Stimulated activated CD8-positive, alpha-beta memory T cell treated with anti-CD3 and anti-CD28 coated beads, Interleukin-15, amount 100 ng/mL, for 4 hours (primary cell): ENCODE data around the gene DACH1.
"Not testable (repeated sequence)": the region's sequence is repeated elsewhere in the genome, so short reads cannot be mapped to it uniquely, and the experiment has no call there.

Source experiments
- DNase-seq, 2 donors: peaks; one replicate each; pipeline ENCODE4 v3.0.0-alpha.2; 2020; ENCODE audit warnings: low read depth in 2 of 2

The DACH1 gene

GRCh38 chr13:71865874-71866334, 1.1 kb downstream of the DACH1 start:
- DNase-seq, result no peak

GRCh38 chr13:71864986-71865873, 1.8 kb downstream of the DACH1 start:
- no peak for DNase-seq

GRCh38 chr13:71864094-71864985, 2.7 kb downstream of the DACH1 start:
- DNase-seq, result no peak

GRCh38 chr13:71863254-71863865, 3.6 kb downstream of the DACH1 start:
- no peak for DNase-seq

- DNase-seq, result no peak
Measured at GRCh38 chr13:71862459-71862943, 4.5 kb downstream of the DACH1 start.

GRCh38 chr13:71861769-71862458, 5.1 kb downstream of the DACH1 start:
- DNase-seq, result no peak

- DNase-seq, result no peak
Measured at GRCh38 chr13:71860547-71861138, 6.4 kb downstream of the DACH1 start.

- no peak for DNase-seq
Measured at GRCh38 chr13:71858647-71859046, 8.4 kb downstream of the DACH1 start.

GRCh38 chr13:71856548-71857043, 10.4 kb downstream of the DACH1 start:
- no peak for DNase-seq

GRCh38 chr13:71854401-71854800, 12.6 kb downstream of the DACH1 start:
- no peak for DNase-seq

GRCh38 chr13:71853725-71854124, 13.3 kb downstream of the DACH1 start:
- DNase-seq, result no peak

- DNase-seq, result no peak
Measured at GRCh38 chr13:71852736-71853135, 14.3 kb downstream of the DACH1 start.

- no peak for DNase-seq
Measured at GRCh38 chr13:71851498-71852409, 15.2 kb downstream of the DACH1 start.

GRCh38 chr13:71842003-71842402, 25.0 kb downstream of the DACH1 start:
- DNase-seq, result no peak

GRCh38 chr13:71838842-71839241, 28.2 kb downstream of the DACH1 start:
- no peak for DNase-seq

- not testable (repeated sequence) for DNase-seq
Measured at GRCh38 chr13:71837582-71837981, 29.4 kb downstream of the DACH1 start.

- no peak for DNase-seq
Measured at GRCh38 chr13:71831716-71832115, 35.3 kb downstream of the DACH1 start.

- no peak for DNase-seq
Measured at GRCh38 chr13:71830736-71831135, 36.3 kb downstream of the DACH1 start.

- DNase-seq, result no peak
Measured at GRCh38 chr13:71830323-71830722, 36.7 kb downstream of the DACH1 start.

GRCh38 chr13:71829547-71829946, 37.5 kb downstream of the DACH1 start:
- no peak for DNase-seq
